Stomach (tissue), 9 donors: ENCODE data around the gene ATF7. TPM values are rescaled to one million over a fixed set of nuclear protein-coding genes. Genes with fewer than 3 reads are reported as not detected.
A peak's percentile ranks its signal among the peaks of the same experiment; 100 is the strongest.

Experiments
- DNase-seq, 2 donors: peaks; one replicate each; pipeline versions ENCODE4 v3.0.0 to v3.0.0-alpha.2; 2013 to 2019
- H3K27ac ChIP-seq, 5 donors: fragments of 200-600 bp in 4 of 5; sonication (generic) in 4 of 5; one replicate each; pipeline ENCODE4 v1.5.1; 2013 to 2019; ENCODE audit warnings: mild to moderate bottlenecking in 1 of 5, moderate library complexity in 1 of 5
- H3K27me3 ChIP-seq, 3 donors: fragments of 200-600 bp; sonication (generic); one replicate each; pipeline ENCODE4 v1.5.1; 2017 to 2019; ENCODE audit warnings: mixed run types in 1 of 3
- H3K36me3 ChIP-seq, 4 donors: fragments of 200-600 bp; sonication (generic); 1 replicate in 3 of 4; 2 replicates in 1 of 4; pipeline ENCODE4 v1.5.1; 2016 to 2019
- H3K4me1 ChIP-seq, 4 donors: fragments of 200-600 bp; sonication (generic); one replicate each; pipeline ENCODE4 v1.5.1; 2016 to 2019
- H3K4me3 ChIP-seq, 4 donors: fragments of 200-600 bp; sonication (generic) in 3 of 4; one replicate each; pipeline ENCODE4 v1.5.1; 2016 to 2019; ENCODE audit warnings: mild to moderate bottlenecking in 1 of 4
- H3K9me3 ChIP-seq, 4 donors: fragments of 200-600 bp; sonication (generic); one replicate each; pipeline ENCODE4 v1.5.1; 2016 to 2019
- CTCF ChIP-seq, 7 experiments: fragments of 450-650 bp in 4 of 7; fragments of 200-600 bp in 3 of 7; sonication (generic) in 3 of 7; IDR thresholded peaks; one replicate each; pipeline ENCODE4 v1.5.1; 2016 to 2019; ENCODE audit warnings: antibody characterized with exemption in 7 of 7, control low read depth in 2 of 7, mild to moderate bottlenecking in 1 of 7
- EP300 ChIP-seq: sonication (generic); formaldehyde crosslinking; IDR thresholded peaks from one replicate; pipeline ENCODE4 v1.6.1; 2017; ENCODE audit warnings: antibody characterized with exemption
- POLR2A ChIP-seq, 4 donors: fragments of 450-650 bp; IDR thresholded peaks; one replicate each; pipeline ENCODE4 v1.6.1; 2016; ENCODE audit warnings: antibody characterized with exemption in 4 of 4, control low read depth in 2 of 4, mild to moderate bottlenecking in 1 of 4, moderate library complexity in 1 of 4
- POLR2AphosphoS5 ChIP-seq, 3 donors: sonication (generic); formaldehyde crosslinking; IDR thresholded peaks; one replicate each; pipeline ENCODE4 v1.6.1; 2016; ENCODE audit warnings: antibody characterized with exemption in 3 of 3
- WGBS, 5 donors: extraction: QIAGEN DNeasy Blood & Tissue Kit in 3 of 5; methylation state at CpG; one replicate each; pipeline versions ENCODE4 v1.1.5 to v1.1.7; 2013 to 2018; 5-methylcytosine and 5-hydroxymethylcytosine counted together
- intact Hi-C: fragments of 100-400 bp; cut with DNase I; formaldehyde crosslinking; loops from one replicate; pipeline ENCODE4 v1.15.1; 2023; ENCODE audit warnings: low total_unique reads
- polyA plus RNA-seq, 3 donors: library from polyadenylated mRNA; stranded (reverse); fragments of 200-250 nt; gene quantifications; one replicate each; pipeline ENCODE4 v1.2.3, GENCODE V29; 2013
- total RNA-seq, 5 donors: library from RNA; depleted of rRNA; stranded (reverse); fragments of >200 nt; gene quantifications; one replicate each; pipeline versions ENCODE4 v1.1.0 to v1.2.3, GENCODE V29; 2014 to 2016
- donor health status: healthy with polysubstance abuse.
- donor health status: Bipolar disorder and iron deficiency.
- donor health status: healthy.

The ATF7 gene
- total and polyA plus RNA-seq, 8 donors, result 9.0 to 93.4 (median 16.3) TPM

GRCh38 chr12:53478865-53479264 is 147.3 kb downstream of the ATF7 start:
- WGBS, 5 donors, result 37 to 63% (median 48%) methylated on average over 1 of the region's 1 CpG
- Histone ChIP-seq H3K36me3 (peaks cover 73 to 100% (median 100%) of the 10 kb centered on the region in 4 donors), H3K4me1 (peaks cover 17 to 91% (median 62%) of the 10 kb centered on the region in 4 donors), H3K27me3 (no peaks in the 10 kb centered on the region), H3K4me3 (no peak overlapping the region), H3K27ac (peak overlapping the region in 3 of 5 donors; percentile 3 to 32 (median 9)), H3K9me3 (no peaks in the 10 kb centered on the region)
- TF ChIP-seq CTCF (IDR thresholded peaks at IDR 0.05) (no peak), POLR2AphosphoS5 (IDR thresholded peaks at IDR 0.05) (no peak), POLR2A (IDR thresholded peaks at IDR 0.05) (no peak), EP300 (no peak)
- DNase-seq, result no peak
- intact Hi-C loops, result no loop called here

GRCh38 chr12:53476769-53477209 is 149.4 kb downstream of the ATF7 start:
- WGBS, 5 donors, result 47 to 65% (median 59%) methylated on average over 2 of the region's 2 CpGs
- TF ChIP-seq POLR2A (IDR thresholded peaks at IDR 0.05) (no peak), EP300 (no peak), CTCF (IDR thresholded peaks at IDR 0.05) (no peak), POLR2AphosphoS5 (IDR thresholded peaks at IDR 0.05) (no peak)
- intact Hi-C loops, result no loop called here
- Histone ChIP-seq H3K4me3 (no peak overlapping the region), H3K27me3 (no peaks in the 10 kb centered on the region), H3K36me3 (peaks cover 87 to 100% (median 100%) of the 10 kb centered on the region in 4 donors), H3K9me3 (no peaks in the 10 kb centered on the region), H3K4me1 (peaks cover 23 to 97% (median 57%) of the 10 kb centered on the region in 4 donors), H3K27ac (peak overlapping the region in 3 of 5 donors; percentile 13 to 42 (median 24))
- no peak for DNase-seq

DNA sequence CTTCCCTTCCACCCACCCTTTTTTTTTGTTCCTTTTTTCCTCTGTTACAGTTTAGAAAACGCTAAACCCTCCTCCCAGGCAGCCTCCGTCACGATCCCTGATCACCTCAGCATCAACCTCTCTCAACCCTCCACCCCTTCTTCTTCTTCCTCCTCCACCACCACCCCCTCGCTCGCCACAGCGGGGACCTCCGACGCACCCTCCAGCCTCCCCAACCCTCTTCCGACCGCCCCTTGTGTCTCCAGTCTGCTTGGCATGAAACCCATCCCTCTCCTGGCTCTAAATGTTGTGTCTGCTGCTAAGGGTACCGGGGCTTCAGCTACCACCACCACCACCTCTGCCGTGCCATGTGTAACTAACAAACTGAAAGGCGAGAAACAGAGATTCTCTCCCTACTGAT is 151.4 kb downstream of the ATF7 start:
- WGBS, 5 donors, result 57 to 74% (median 59%) methylated on average over 13 of the region's 13 CpGs
- no peak for DNase-seq
- no peaks in the 10 kb centered on the region for H3K27me3 ChIP-seq
- peak overlapping the region in 3 of 5 donors; percentile 23 to 56 (median 52) for H3K27ac ChIP-seq
- peak overlapping the region in 1 of 4 donors; percentile 21 for H3K4me3 ChIP-seq
- H3K36me3 ChIP-seq, result peaks cover 86 to 100% (median 100%) of the 10 kb centered on the region in 4 donors
- intact Hi-C loops, result no loop called here
- no peaks in the 10 kb centered on the region for H3K9me3 ChIP-seq
- TF ChIP-seq CTCF (IDR thresholded peaks at IDR 0.05) (no peak), EP300 (no peak), POLR2AphosphoS5 (IDR thresholded peaks at IDR 0.05) (no peak), POLR2A (IDR thresholded peaks at IDR 0.05) (no peak)
- peaks cover 22 to 96% (median 51%) of the 10 kb centered on the region in 4 donors for H3K4me1 ChIP-seq

DNA sequence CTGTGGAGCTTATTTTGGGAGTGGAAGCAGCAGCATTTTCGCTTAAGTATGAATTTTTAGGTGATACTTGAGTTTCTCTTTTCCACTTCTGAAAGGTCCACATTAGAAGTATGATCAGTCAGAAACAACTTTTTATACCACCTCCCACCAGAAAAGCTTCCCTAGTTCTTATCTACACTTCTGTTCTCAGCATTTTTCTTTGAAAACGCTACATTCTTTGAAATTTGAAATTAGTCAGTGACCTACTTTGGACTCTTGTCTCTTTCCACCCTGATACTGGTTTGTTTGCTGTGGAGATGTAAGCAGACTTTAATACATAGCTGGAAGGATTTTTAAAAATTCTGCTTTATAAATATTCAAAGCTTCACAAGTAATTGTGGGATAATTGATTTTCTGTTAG is 152.1 kb downstream of the ATF7 start:
- Histone ChIP-seq H3K27ac (peak overlapping the region in 1 of 5 donors; percentile 52), H3K27me3 (no peaks in the 10 kb centered on the region), H3K36me3 (peaks cover 88 to 100% (median 100%) of the 10 kb centered on the region in 4 donors), H3K9me3 (no peaks in the 10 kb centered on the region), H3K4me3 (no peak overlapping the region), H3K4me1 (peaks cover 22 to 95% (median 49%) of the 10 kb centered on the region in 4 donors)
- DNase-seq, result no peak
- TF ChIP-seq POLR2A (IDR thresholded peaks at IDR 0.05) (no peak), CTCF (IDR thresholded peaks at IDR 0.05) (no peak), POLR2AphosphoS5 (IDR thresholded peaks at IDR 0.05) (no peak), EP300 (no peak)
- intact Hi-C loops, result no loop called here
- 51 to 74% (median 59%) methylated on average over 2 of the region's 2 CpGs for WGBS, 5 donors
